HG02938 (cell line): ENCODE data around the gene NME3.
"Not testable (repeated sequence)": the region's sequence is repeated elsewhere in the genome, so short reads cannot be mapped to it uniquely, and the experiment has no call there.

Source experiments
- ATAC-seq: cut with Tn5 transposase; IDR thresholded peaks from one replicate; pipeline ENCODE4 v1.9.1; 2021; ENCODE audit warnings: mild to moderate bottlenecking, moderate library complexity; ENCODE audit not compliant: unreplicated experiment

NME3 gene

GRCh38 chr16:1754204-1754603, 17.1 kb downstream of the NME3 start:
- ATAC-seq, result no peak

DNA sequence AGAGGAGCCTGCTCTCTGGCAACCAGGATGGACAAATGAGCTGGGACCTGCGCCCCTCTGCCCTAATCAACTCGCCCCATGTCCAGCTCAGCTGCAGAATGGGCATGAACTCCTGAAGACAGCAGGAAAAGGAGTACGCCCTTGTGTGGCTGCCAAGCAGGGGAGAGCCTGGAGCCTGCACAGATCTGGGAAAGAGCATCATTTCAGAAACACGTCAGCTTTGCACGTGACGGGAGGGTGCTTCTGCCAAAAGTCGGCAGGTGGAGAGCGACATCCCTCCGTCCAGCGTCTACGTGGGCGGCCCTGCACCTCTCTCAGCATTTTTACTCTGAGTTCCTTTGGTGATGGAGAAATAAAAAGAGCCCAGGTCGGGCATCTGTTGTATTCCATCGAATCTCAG, 18.5 kb downstream of the NME3 start:
- ATAC-seq, result no peak

DNA sequence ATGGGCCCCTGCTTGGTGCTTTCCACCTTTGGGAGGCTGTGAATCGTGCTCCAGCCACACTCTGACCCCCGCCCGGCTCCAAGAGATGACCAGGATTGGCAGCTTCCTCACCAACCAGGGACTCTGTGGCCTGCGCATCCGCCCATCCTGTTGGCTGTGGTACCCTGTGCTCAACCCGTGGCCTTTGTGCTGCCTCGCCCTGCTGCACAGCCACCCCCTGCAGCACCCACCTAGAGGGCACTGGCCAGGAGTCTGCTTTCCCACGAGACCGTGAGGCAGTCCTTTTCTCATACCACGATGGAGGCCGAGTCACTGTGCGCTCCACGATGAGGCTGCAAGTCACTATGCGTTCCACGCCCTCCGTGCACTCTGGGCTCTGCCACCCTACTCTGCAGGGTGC, 19.4 kb downstream of the NME3 start:
- no peak for ATAC-seq

DNA sequence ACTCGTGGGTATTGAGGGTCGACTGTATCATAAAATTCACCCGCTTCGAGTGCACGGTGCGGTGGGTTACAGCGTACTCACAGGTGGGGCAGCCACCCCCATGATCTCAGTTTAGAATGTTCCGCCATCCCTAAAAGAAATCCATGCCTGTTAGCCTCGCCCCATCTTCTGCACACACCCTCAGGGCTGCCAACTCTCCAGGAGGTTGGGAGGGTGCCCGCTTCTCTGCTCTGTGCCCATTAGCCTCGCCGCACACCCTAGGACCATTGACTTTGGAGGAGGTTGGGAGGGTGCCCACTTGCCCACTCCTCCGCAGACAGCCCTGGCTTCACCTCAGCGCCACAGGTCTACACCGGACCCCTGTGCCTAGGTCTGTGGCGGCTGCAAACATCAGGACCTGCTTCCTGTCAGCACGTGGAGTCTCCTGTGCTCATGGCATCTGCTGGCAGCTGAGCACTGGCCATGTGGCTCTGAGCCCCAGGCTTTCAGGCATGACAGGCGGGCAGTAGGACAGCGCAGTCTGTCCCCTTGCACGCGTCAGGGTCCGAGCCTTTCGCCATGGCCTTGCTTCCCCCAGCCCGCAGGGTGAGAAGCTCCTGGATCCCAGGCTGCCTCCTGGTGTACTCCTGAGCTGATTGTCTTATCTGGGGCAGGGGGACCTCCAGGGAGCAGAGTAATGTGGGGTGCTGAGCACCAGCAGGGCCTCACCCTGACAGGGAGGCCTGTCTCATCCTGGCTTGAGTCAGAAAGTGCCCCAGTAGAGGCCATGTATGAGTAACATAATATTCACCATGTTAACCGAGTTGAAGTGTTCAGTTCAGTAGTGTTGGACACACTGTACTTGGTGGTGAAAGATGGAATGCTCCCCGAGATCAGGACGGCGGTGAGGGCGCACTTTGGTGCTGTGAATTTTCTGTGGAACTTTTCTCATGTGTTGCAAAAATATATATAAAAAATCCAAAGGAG, 21.9 kb downstream of the NME3 start:
- no peak for ATAC-seq

- ATAC-seq, result no peak
Observed at GRCh38 chr16:1747934-1748333, 23.4 kb downstream of the NME3 start.

DNA sequence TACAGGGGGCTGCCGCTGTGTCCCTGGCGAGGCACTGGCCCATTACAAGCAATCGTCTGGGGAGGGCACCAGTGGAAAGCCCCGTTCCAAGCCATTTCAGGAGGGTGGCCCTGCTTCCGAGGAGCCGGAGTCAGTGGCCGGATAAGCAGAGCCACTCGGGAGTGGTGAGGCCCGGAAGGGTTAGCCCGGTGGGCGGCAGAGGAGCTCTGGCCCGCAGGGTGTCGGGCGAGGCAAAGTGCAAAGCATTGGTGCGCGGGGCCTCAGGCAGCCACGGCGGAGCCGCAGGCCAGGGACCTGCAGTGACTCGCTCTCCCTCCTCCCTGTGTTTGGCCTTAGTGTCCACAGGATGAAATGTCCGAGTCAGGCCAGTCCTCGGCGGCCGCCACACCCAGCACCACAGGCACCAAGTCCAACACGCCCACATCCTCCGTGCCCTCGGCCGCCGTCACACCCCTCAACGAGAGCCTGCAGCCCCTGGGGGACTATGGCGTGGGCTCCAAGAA, 24.6 kb downstream of the NME3 start:
- no peak for ATAC-seq

- no peak for ATAC-seq
Observed at GRCh38 chr16:1745900-1746692, 25.2 kb downstream of the NME3 start.

DNA sequence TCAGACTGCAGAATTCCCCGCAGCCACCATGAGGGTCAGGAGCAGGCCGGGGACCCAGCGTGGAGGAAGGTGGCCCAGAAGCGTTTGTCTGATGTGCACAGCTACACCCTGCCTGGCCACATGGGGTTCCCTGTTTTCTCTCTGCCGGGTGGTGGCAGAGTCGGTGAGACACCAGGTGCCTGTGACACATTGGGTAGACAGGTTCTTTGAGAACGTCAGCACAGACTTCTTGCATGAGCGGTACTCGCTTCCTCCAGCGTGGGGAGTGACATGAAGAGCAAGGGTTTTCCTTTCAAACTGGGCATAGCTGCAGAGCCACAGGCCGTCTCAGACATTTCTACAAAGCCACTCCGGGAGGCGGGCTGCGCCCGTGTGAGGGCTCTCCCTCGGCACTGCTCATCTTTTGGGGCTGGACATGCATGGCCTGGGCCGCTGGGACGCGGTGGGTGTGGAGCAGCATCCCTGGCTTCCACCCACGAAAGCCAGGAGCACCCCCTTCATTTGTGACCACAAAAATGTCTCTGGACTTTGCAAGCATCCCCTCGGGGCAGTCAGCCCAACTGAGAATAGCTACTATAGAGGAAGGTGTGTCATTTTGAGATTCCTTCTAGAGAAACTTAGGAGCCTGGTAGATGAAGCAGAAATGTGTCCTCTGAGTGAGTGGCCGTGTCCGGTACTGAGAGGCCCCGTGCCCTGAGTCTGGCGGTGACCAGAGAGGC, 26.0 kb downstream of the NME3 start:
- no peak for ATAC-seq

- ATAC-seq, result no peak
Observed at GRCh38 chr16:1744338-1744840, 27.0 kb downstream of the NME3 start.

DNA sequence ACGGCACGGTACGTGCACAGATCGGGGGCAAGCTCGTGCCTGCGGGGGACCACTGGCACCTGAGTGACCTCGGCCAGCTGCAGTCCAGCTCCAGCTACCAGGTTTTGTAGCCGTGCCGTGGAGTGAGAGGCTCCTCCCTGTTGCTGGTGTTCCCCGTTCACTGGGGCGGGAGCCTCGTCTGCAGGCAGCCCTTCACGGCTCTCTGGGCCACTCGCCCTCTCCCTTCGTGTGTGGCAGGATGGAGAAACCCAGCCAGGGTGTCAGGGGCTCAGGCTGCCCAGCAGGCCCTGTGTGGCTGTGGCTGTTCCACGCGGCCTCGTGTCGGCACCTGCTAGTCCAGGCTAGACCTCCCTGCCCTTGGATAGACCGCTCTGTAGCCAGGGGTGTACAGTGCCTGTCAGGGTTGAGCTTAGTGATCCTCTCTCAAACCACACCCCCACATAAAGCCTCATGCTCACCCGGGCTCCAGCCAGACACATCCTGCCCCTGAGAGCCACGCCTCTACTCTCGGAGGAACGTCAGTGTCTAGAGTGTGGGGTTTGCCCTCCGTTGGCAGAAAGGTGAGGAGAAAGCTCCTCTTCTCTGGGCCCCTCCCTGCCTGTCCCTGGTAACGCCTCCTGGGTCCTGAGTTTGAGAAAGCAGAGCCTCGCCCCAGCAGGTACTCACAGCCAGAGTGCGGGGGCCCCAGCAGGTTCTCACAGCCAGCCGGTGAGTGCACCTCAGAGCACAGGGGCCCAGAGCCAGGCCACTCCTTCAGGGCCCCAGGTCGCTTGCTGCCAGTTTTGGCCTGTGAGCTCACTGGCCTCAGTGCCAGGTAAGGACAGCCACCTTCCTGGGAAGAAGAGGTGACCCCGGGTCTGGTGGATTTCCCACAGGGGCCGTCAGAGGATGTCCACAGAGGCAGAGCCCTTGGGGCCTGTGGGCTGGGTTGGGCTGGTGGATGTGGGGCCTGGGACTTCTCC, 27.7 kb downstream of the NME3 start:
- ATAC-seq, result no peak

- ATAC-seq, result no peak
Observed at GRCh38 chr16:1741553-1742165, 29.7 kb downstream of the NME3 start.

DNA sequence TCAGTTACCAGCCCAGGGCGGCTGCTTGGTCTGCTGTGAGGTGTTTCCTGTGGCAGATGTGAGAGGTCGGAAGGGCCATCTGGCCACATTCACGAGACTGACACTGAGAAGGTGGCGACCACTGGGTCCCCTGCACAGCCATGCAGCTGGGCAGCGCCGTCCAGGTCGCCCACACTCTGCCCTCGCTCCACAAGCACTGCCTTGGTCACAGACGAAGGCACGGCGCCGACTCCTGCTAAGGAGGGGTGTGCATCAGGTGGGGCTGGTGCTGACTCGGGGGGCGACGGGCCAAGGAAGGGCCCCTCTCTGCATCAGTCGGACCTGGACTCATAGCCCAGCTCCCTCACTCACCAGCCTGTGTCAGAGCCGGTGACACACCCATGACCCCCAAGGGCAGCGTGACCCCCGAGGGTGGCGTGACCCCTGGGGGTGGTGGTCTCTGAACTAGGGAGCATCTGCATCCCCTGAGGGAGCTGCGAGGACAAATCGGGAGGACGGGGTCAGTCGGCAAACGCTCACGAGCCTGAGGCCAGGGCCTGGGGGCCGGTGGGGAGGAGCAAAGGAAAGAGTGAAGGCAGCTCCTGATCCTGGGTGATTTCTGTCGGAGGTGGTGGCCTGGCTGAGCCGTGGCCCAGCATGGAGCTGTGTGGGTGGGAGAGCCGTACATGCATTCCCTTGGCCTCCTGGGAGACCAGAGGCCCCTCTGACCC, 30.4 kb downstream of the NME3 start:
- no peak for ATAC-seq

DNA sequence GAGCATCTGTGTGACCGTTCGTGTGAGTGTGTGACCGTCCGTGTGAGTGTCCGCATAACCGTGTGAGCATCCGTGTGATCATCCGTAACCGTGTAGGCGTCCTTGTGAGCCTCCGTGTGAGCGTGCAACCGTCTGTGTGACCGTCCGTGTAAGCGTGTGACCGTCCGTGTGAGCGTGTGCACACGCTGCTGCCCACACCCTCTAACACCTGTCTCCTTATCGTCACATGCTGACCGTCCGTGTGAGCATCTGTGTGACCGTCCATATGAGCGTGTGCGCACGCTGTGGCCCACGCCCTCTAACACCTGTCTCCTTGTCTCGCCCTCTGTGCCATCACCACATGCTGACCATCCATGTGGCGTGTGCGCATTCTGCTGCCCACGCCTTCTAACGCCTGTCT, 31.1 kb downstream of the NME3 start:
- ATAC-seq, result no peak

GRCh38 chr16:1734816-1735215, 36.5 kb downstream of the NME3 start:
- no peak for ATAC-seq

- ATAC-seq, result no peak
Observed at GRCh38 chr16:1734123-1734522, 37.2 kb downstream of the NME3 start.

- not testable (repeated sequence) for ATAC-seq
Observed at GRCh38 chr16:1732551-1732987, 38.8 kb downstream of the NME3 start.

GRCh38 chr16:1732071-1732470, 39.3 kb downstream of the NME3 start:
- ATAC-seq, result no peak

DNA sequence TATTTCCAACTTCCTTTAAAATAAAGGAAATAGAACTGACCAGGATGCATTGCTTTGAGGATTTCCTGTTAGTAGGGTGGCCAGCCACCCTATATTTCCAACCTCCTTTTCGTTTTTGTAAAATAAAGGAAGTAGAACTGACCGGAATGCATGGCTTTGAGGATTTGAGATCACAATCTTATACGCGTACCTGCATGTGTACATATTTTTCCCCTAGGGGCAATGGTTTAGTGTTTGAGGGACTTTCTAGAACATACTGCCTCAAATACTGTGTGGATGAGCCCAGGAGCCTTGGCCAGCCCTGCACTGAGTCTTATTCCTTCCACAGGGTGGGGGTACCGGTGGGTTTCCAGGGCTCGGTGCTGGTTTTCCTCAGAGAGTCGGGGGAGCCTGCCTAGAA, 39.7 kb downstream of the NME3 start:
- no peak for ATAC-seq

- no peak for ATAC-seq
Observed at GRCh38 chr16:1731073-1731472, 40.3 kb downstream of the NME3 start.
